ENCODE results near the gene BBS4.

BBS4 gene

DNA sequence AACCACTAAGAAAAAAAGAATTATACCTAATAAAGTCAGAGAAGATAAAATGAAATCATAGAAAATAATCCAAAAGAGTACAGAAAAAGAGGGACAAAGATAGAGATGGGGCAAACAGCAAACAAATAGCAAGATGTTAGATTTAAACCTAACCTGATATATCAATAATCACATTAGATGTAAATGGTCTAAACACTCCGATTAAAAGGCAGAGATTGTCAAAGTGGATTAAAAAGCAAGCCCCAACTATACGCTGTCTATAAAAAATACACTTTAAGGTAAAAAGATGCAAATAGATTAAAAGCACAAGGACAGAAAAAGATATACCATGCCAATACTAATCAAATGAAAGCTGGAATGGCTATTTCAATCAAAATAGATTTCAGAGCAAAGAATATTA is 80.8 kb downstream of the BBS4 start:
- DNase-seq: no peak

- DNase-seq: no peak
These were observed 84.8 kb downstream of the BBS4 start for GRCh38 chr15:72770673-72771328.

GRCh38 chr15:72771329-72771725 is 85.3 kb downstream of the BBS4 start:
- DNase-seq: no peak

DNA sequence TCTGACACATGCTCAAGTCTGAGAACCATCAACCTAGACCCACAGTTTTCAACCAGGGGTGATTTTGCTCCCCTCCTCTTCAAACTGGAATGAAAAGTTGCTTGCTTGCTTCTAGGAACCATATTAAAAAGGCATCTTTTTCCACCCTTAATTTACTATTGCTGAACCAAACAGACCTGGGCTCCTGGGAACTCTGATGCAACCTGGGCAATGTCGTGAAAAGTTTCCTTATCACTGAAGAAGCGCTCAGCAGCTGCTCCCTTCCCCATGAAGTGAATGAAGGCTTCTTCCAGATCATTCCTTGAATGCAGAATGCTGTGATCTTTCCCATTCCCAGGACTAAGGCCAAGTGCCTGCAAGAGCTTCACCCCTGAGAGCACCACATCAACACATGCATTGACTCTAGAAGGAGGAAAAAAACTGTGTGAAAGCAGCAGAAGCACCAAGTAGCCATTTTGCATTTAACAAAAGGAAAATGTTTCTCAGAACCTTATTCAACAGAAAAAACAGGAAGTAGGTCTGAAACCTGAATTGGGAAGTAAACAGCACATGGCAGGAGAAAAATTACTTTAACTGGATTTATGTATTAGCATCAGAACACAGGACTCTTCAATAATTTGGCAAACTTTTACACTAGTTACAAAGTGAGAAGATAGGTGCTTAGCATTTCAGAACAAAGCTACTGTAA is 88.8 kb downstream of the BBS4 start:
- no peak for DNase-seq

DNA sequence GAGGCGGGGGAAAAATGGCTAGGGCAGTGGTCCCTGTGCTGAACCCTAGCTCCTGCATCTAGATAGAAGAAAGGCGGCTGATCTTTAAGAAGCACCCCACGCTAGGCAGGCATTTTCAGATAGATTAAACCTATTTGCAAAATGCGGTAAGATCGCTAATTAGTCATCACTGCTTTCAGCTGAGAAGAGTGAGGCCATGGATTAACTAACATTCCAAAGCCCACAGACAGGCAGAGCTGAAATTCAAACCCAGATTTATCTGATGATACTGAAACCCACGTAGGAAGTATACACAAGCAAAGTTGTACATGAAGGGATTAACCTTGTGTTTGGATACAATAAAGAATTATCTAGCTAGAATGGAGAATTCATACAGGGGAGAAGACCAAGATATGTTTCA is 92.8 kb downstream of the BBS4 start:
- DNase-seq: no peak

DNA sequence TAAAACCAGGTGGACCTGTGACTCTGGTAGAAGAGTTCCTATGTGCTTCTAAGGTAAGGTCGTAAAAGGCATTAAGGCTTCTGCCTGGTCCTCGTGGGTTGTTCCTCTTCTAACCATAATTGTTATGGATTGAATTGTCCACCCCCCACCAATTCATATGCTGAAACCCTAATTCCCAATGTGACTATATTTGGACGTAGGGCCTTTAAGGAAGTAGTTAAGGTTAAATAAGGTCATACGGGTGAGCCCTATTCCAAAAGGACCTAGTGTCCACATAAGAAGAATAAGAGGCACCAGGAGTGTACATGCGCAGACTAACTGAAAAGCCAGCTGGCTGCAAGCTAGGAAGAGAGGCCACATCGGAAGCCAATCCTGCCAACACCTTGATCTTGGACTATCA is 95.6 kb downstream of the BBS4 start:
- DNase-seq: no peak

DNA sequence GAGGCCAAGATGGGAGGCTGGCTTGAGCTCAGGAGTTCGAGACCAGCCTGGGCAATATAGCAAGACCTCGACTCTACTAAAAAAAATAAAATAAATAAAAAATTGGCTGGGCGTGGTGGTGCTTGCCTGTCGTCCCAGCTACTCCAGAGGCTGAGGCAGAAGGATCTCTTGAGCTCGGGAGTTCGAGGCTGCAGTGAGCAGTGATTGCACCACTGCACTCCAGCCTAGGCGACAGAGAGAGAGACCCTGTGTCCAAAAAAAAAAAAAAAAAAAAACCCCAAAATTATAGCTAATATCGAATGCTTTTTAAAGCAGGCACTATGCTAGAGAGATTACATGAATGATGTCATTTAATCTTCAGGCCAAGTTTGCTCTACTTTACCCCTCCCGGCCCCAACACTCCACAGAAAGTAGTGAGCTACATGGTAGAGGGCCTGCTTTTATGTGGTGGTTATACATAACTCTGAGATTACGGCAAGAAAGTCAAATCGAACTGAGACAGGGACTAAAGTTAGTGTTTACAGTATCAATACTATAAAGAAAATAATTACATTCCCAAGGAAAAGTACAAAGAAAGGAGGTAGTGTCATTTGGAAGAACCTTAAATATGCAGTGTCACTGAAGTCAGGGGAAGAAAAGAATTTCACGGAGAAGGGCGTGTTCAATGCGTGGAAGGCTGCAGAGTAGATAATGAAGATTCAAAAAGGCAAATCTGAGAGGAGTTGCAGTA is 96.4 kb downstream of the BBS4 start:
- no peak for DNase-seq

DNA sequence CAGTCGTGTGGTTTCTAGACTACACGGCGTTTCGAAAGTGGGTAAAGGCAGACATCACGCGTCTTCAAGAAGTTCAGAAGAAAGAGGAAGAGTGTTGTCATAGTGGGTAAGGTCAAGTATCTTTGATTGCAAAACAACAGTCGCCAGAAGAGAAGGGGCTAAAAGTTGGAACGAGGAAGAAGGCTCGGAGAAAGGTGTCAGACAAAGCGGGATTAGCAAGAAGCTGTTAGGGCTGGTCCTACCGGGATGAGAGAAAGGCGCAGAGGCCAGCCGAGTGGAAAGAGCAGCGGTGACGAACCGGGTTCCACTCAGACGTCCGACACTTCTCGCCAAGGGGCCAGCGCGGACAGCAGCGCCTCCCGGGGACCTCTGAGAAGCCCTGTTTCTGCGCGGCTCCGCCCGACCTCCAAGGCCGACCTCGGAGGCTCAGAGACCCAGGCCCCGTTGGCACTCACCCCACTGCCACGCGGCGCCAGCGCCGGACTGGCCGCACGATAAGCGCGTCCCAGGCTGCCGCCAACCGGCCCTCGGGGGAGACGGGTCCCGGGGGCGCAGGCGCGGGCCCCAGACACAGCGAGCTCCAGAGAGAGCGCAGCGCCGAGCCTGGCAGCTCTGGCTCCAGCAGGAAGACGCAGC is 97.1 kb downstream of the BBS4 start:
- DNase-seq: peak; percentile 38

DNA sequence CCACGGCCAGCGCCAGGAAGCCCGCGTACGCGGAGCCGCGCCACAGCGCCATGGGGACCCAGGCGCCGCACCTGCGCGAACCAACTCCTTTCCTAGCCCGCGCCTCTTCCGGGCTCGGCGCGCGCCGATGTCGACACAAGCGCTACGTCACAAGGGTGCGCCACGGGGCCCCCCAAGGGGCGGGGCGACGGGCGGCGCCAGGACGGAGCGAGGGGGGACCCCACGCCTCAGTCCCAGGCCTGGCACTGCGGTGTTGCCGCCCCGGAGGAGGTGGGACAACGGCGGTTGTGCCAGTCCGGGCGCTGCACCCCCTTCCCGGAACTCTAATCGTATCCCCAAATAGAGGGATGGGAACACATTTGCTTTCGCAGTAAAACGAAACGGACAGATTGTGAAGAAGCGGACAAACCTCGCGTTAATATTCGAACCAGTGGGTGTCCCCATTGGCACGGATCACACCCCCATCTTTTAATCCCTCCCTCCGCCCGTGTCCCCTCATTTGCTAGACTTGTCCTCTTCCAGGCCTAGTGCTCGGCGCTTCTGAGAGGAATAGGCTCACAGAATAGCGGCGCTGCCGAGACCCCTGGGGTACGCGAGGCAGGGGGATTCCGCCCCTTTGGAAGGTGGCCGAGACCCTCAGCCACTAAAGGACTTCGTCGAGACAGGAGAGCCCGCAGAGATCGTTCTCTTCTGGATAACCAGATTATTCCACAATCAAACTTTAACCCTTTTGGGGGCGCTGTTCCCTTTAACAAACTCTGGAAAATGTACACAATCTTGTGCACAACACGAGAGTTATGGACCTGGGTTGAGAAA is 97.8 kb downstream of the BBS4 start, which contains the start of gene ADPGK:
ADPGK (minus strand) TSS at position 119 of the 816 bp plus-strand sequence; CDS start at position 52, 67 bp downstream.
- DNase-seq: peak; percentile 88

GRCh38 chr15:72784456-72784876 is 98.5 kb downstream of the BBS4 start:
- DNase-seq: no peak

DNA sequence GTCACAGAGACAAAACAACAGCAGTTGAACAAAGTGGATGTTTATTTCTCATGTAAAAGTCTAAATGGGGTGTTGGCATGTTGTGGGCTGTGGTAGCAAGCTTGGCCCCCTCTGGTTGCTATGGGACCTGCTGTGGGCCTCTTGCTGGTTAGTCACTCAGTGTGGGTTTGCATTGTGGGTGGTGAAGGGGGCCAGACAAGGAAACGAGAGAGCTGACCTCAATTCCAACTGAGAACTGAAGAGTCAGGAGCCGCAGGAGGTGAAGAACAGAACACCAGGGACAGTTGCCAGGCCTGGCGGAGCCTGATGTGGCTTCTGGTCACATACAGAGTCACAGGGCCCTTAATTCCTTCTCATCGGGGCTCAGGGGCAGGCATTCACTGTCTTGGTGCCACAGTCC is 99.4 kb downstream of the BBS4 start:
- DNase-seq: peak; percentile 76

- DNase-seq: no peak
These were observed 99.8 kb downstream of the BBS4 start for GRCh38 chr15:72785841-72786240.

DNA sequence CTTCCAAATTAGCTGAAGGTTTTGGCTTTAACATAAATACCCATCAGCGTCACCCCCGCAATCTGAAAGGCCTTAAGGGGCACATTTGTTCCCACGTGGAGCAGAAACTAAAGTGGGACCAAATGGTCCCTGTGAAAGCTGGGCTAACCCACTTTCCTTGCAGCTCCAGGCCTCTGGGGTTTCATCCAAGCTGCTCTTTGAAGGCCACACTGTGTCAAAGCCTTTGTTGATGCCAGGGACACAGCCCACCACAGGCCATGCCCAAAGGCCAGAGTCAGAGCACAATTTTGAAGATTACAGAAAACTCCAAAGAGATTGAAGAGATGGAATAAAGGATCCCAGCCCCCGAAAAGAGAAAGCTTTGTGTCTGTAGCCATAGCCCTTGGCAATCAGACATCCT is 100.2 kb downstream of the BBS4 start:
- DNase-seq: no peak

GRCh38 chr15:72786676-72787345 is 100.8 kb downstream of the BBS4 start:
- DNase-seq: no peak

- no peak for DNase-seq
These were observed 101.5 kb downstream of the BBS4 start for GRCh38 chr15:72787526-72787925.
